Smooth muscle cell (in vitro differentiated cells): ENCODE data around the gene SCUBE3. TPM values are rescaled to one million over a fixed set of nuclear protein-coding genes. Genes with fewer than 3 reads are reported as not detected.

Experiments used
- DNase-seq: peaks from one replicate; lab custom pipeline; 2025; ENCODE audit not compliant: unreplicated experiment; lab: John Stamatoyannopoulos, UW
- H2AFZ ChIP-seq: fragments of 200-600 bp; sonication (generic); 2 replicates; pipeline ENCODE4 v1.6.0; 2016; ENCODE audit warnings: antibody characterized with exemption, low read depth, mild to moderate bottlenecking
- H3F3A ChIP-seq: fragments of 200-600 bp; sonication (generic); 2 replicates; pipeline ENCODE4 v1.6.0; 2017; ENCODE audit warnings: antibody characterized with exemption, low read depth
- H3K27ac ChIP-seq: fragments of 200-600 bp; sonication (generic); 2 replicates; pipeline ENCODE4 v1.5.1; 2016; ENCODE audit warnings: low read depth, mild to moderate bottlenecking
- H3K27me3 ChIP-seq: fragments of 200-600 bp; sonication (generic); 2 replicates; pipeline ENCODE4 v1.6.1; 2016; ENCODE audit warnings: low read depth, mild to moderate bottlenecking
- H3K36me3 ChIP-seq: fragments of 200-600 bp; sonication (generic); 2 replicates; pipeline ENCODE4 v1.5.1; 2016; ENCODE audit warnings: low read depth
- H3K4me1 ChIP-seq: fragments of 200-600 bp; sonication (generic); 2 replicates; pipeline ENCODE4 v1.5.1; 2016; ENCODE audit warnings: low read depth
- H3K4me2 ChIP-seq: fragments of 200-600 bp; sonication (generic); 2 replicates; pipeline ENCODE4 v1.6.0; 2016; ENCODE audit warnings: mild to moderate bottlenecking
- H3K4me3 ChIP-seq: fragments of 200-600 bp; sonication (generic); 2 replicates; pipeline ENCODE4 v1.5.1; 2016; ENCODE audit warnings: mild to moderate bottlenecking
- H3K79me2 ChIP-seq: fragments of 200-600 bp; sonication (generic); 2 replicates; pipeline ENCODE4 v1.6.0; 2016; ENCODE audit warnings: low read depth, mild to moderate bottlenecking
- H3K9ac ChIP-seq: fragments of 200-600 bp; sonication (generic); 2 replicates; pipeline ENCODE4 v1.6.0; 2016; ENCODE audit warnings: low read depth
- H3K9me3 ChIP-seq: fragments of 200-600 bp; sonication (generic); replicated peaks from 2 replicates; pipeline ENCODE4 v1.5.1; 2016; ENCODE audit warnings: low read depth
- H4K20me1 ChIP-seq: fragments of 200-600 bp; sonication (generic); 2 replicates; pipeline ENCODE4 v1.6.0; 2016; ENCODE audit warnings: low read depth
- WGBS: methylation state at CpG from one replicate; pipeline ENCODE4 v1.1.7; 2016; ENCODE audit warnings: low lambda C conversion rate; 5-methylcytosine and 5-hydroxymethylcytosine counted together
- polyA plus RNA-seq: library from polyadenylated mRNA; unstranded; fragments of >200 nt; fragmentation: Nextera tagmentation; extraction: Ambion mirVana; gene quantifications from 2 replicates; pipeline ENCODE4 v1.2.1, GENCODE V29; 2016
- total RNA-seq: library from RNA; depleted of rRNA; stranded (reverse); fragments of >200 nt; gene quantifications from 2 replicates; pipeline ENCODE4 v1.2.3, GENCODE V29; 2014
- TF ChIP-seq, protein P1 (sequence below): fragments of 200-600 bp; sonication (generic); IDR thresholded peaks from 2 replicates; pipeline ENCODE4 v1.5.1; 2017; ENCODE audit warnings: borderline replicate concordance, mild to moderate bottlenecking, antibody characterized with exemption; ENCODE audit not compliant: insufficient read depth, poor library complexity, severe bottlenecking

The SCUBE3 gene
- total and polyA plus RNA-seq, 2 experiments from 2014 or later, result 14.6 to 18.0 TPM

DNA sequence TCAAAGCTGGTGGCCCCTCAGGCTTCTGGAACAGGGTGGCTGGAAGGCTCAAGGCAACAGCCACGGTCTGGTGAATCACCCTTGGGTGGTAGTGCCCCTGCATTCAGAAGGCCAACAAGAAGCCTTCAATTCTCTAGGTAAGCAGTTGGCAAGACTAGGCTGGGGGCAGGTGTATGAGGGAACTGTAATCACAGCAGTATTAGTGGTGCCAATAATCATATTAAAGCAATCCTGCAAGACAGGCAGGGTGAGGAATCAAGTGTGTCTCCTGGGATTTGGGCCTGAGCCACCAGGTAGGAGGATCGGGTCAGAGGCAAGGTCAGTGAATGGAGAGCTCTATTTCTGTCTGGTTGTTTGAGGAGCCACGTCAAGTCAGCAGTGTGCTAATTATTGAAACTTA is 24.9 kb upstream of the SCUBE3 start:
- no peak overlapping the region for H3K27ac ChIP-seq
- H4K20me1 ChIP-seq, result no peaks in the 10 kb centered on the region
- TF ChIP-seq, protein P1, sequence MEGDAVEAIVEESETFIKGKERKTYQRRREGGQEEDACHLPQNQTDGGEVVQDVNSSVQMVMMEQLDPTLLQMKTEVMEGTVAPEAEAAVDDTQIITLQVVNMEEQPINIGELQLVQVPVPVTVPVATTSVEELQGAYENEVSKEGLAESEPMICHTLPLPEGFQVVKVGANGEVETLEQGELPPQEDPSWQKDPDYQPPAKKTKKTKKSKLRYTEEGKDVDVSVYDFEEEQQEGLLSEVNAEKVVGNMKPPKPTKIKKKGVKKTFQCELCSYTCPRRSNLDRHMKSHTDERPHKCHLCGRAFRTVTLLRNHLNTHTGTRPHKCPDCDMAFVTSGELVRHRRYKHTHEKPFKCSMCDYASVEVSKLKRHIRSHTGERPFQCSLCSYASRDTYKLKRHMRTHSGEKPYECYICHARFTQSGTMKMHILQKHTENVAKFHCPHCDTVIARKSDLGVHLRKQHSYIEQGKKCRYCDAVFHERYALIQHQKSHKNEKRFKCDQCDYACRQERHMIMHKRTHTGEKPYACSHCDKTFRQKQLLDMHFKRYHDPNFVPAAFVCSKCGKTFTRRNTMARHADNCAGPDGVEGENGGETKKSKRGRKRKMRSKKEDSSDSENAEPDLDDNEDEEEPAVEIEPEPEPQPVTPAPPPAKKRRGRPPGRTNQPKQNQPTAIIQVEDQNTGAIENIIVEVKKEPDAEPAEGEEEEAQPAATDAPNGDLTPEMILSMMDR, result no peak
- 93% methylated on average over 3 of the region's 3 CpGs for WGBS
- no peaks in the 10 kb centered on the region for H3K36me3 ChIP-seq
- no peak overlapping the region for H3K4me2 ChIP-seq
- no peak for DNase-seq
- no peaks in the 10 kb centered on the region for H3K27me3 ChIP-seq
- no peak overlapping the region for H3K4me3 ChIP-seq
- H3K4me1 ChIP-seq, result peaks cover 4% of the 10 kb centered on the region
- H3F3A ChIP-seq, result no peaks in the 10 kb centered on the region
- no peaks in the 10 kb centered on the region for H3K9me3 ChIP-seq
- H3K9ac ChIP-seq, result no peak overlapping the region
- H2AFZ ChIP-seq, result no peak overlapping the region
- H3K79me2 ChIP-seq, result no peaks in the 10 kb centered on the region

DNA sequence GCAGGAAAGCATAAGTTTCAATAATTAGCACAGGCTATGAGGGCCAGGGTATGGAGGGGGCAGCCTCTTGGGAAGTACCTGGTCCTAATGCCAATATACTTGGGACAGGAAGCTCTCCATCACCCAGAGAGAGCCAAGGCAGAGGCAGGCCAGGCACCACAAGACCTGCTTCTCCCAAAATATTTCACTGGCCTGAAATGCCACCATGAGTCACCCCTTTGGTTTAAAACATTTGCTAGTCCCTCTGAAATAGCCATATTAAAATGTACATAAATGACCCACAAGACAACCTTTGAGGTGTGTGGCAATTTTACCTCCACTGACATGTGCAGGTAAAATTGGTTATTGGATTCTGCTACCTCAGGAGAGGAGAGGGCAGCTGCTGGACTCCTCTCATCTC is 23.4 kb upstream of the SCUBE3 start:
- H3K9me3 ChIP-seq, result no peaks in the 10 kb centered on the region
- no peak overlapping the region for H3K4me3 ChIP-seq
- no peak for DNase-seq
- H3F3A ChIP-seq, result no peaks in the 10 kb centered on the region
- no peak overlapping the region for H3K9ac ChIP-seq
- no peaks in the 10 kb centered on the region for H3K79me2 ChIP-seq
- TF ChIP-seq, protein P1, result no peak
- H3K27ac ChIP-seq, result no peak overlapping the region
- no peaks in the 10 kb centered on the region for H3K36me3 ChIP-seq
- peaks cover under 1% of the 10 kb centered on the region for H3K4me1 ChIP-seq
- no peak overlapping the region for H2AFZ ChIP-seq
- no peaks in the 10 kb centered on the region for H4K20me1 ChIP-seq
- no peak overlapping the region for H3K4me2 ChIP-seq
- H3K27me3 ChIP-seq, result no peaks in the 10 kb centered on the region

DNA sequence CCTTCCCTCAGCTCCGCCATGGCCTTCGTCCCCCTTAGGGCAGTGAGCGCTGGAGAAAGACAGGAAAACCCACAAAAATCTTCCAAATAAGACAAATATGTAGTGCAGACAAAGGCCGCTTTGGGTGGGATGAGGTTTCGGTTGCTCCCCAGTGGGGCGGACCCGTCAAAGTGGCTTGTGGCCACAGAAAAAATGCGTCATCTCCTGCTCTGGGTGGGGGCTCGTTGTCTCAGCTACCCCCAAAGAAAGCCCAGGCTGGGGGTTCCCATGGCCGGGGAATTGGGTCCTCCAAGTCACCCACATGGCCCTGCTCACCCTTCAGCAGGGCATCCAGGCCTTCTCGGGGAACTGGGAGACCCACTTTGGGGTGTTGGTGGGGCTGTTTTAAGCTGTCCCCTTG is 21.9 kb upstream of the SCUBE3 start:
- whole genome bisulfite sequencing, result 91% methylated on average over 11 of the region's 11 CpGs
- H3K36me3 ChIP-seq, result no peaks in the 10 kb centered on the region
- H4K20me1 ChIP-seq, result no peaks in the 10 kb centered on the region
- DNase-seq, result no peak
- H3K4me1 ChIP-seq, result no peaks in the 10 kb centered on the region
- no peak overlapping the region for H2AFZ ChIP-seq
- no peaks in the 10 kb centered on the region for H3K27me3 ChIP-seq
- H3K9me3 ChIP-seq, result no peaks in the 10 kb centered on the region
- no peaks in the 10 kb centered on the region for H3F3A ChIP-seq
- no peak overlapping the region for H3K4me2 ChIP-seq
- H3K79me2 ChIP-seq, result no peaks in the 10 kb centered on the region
- H3K27ac ChIP-seq, result no peak overlapping the region
- TF ChIP-seq, protein P1, result no peak
- H3K9ac ChIP-seq, result no peak overlapping the region
- H3K4me3 ChIP-seq, result no peak overlapping the region

DNA sequence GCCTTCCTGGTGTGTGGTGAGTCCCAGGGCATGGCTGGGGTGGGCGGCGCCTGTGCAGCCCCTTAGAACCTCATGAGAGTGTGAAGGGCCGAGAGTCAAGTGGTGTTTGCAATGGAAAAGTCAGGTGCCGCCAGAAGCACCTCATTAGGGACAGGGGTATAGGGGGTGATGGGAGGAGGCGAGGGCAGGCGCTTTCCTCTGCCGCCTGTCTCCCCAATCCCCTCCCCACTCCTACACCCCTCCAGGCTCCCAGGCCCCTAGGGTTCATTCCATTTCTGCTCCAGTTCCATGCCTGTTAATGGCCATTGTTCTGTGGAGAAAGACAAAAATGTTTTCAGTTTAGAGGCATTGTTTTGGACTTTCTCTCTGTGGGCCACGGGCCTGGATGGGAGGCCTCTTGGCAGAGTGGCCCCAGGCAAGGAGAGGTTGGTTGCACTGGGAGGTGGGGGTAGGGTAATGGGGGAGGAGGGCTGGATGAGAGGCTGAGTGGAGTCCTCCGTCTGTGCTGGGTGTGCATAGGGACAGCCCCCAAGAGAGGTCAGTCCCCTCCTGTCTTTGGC is 21.4 kb upstream of the SCUBE3 start:
- Histone ChIP-seq H3F3A (no peaks in the 10 kb centered on the region), H3K36me3 (no peaks in the 10 kb centered on the region), H3K4me3 (no peak overlapping the region), H3K9ac (no peak overlapping the region), H4K20me1 (no peaks in the 10 kb centered on the region), H3K4me2 (no peak overlapping the region), H3K27me3 (no peaks in the 10 kb centered on the region), H3K9me3 (no peaks in the 10 kb centered on the region), H2AFZ (no peak overlapping the region), H3K27ac (no peak overlapping the region), H3K79me2 (no peaks in the 10 kb centered on the region), H3K4me1 (no peaks in the 10 kb centered on the region)
- TF ChIP-seq, protein P1, result no peak
- no peak for DNase-seq
- WGBS, result 85% methylated on average over 9 of the region's 9 CpGs
